Hindlimb muscle (tissue), 1 donor: ENCODE measurements around the gene BICRAL. TPM values are rescaled to one million over a fixed set of nuclear protein-coding genes. Genes with fewer than 3 reads are reported as not detected.
"Not testable (repeated sequence)": the region's sequence is repeated elsewhere in the genome, so short reads cannot be mapped to it uniquely, and the experiment has no call there.

Experiments used
- DNase-seq: peaks from one replicate; pipeline ENCODE4 v3.0.0-alpha.2; 2013
- polyA plus RNA-seq: library from polyadenylated mRNA; unstranded; fragments of 120-200 nt; gene quantifications from one replicate; pipeline ENCODE4 v1.2.1, GENCODE V29; 2013; ENCODE audit not compliant: insufficient read length

The BICRAL gene
- polyA plus RNA-seq, 1 donor = 14.5 TPM

- DNase-seq = no peak
These were observed 64.7 kb downstream of the BICRAL start for GRCh38 chr6:42846505-42846904.

- no peak for DNase-seq
These were observed 66.8 kb downstream of the BICRAL start for GRCh38 chr6:42848700-42849099.

- DNase-seq = no peak
These were observed 69.7 kb downstream of the BICRAL start for GRCh38 chr6:42851599-42851998.

- no peak for DNase-seq
These were observed 78.2 kb downstream of the BICRAL start for GRCh38 chr6:42860036-42860435.

- DNase-seq = no peak
These were observed 78.6 kb downstream of the BICRAL start for GRCh38 chr6:42860481-42860880.

- DNase-seq = no peak
These were observed 82.8 kb downstream of the BICRAL start for GRCh38 chr6:42864602-42865001.

- no peak for DNase-seq
These were observed 88.5 kb downstream of the BICRAL start for GRCh38 chr6:42870145-42870936.

GRCh38 chr6:42871711-42872110, 89.9 kb downstream of the BICRAL start:
- no peak for DNase-seq

- no peak for DNase-seq
These were observed 91.5 kb downstream of the BICRAL start for GRCh38 chr6:42873313-42873712.

- DNase-seq = no peak
These were observed 95.8 kb downstream of the BICRAL start for GRCh38 chr6:42877695-42878094.

GRCh38 chr6:42879372-42880239, 97.8 kb downstream of the BICRAL start, which contains the start of gene RPL7L1:
Gene RPL7L1, plus strand, starts transcription at chr6:42879616. Its CDS starts 295 bp downstream, at chr6:42879911.
- peak; percentile 90 for DNase-seq

- not testable (repeated sequence) for DNase-seq
These were observed 98.5 kb downstream of the BICRAL start for GRCh38 chr6:42880240-42880817.

GRCh38 chr6:42880871-42881270, 99.0 kb downstream of the BICRAL start:
- not testable (repeated sequence) for DNase-seq

- no peak for DNase-seq
These were observed 103.8 kb downstream of the BICRAL start for GRCh38 chr6:42885702-42886101.

- not testable (repeated sequence) for DNase-seq
These were observed 106.3 kb downstream of the BICRAL start for GRCh38 chr6:42888201-42888600.

- no peak for DNase-seq
These were observed 108.0 kb downstream of the BICRAL start for GRCh38 chr6:42889815-42890214.

GRCh38 chr6:42890311-42891198, 108.7 kb downstream of the BICRAL start:
- peak; percentile 93 for DNase-seq

GRCh38 chr6:42891199-42891722, 109.4 kb downstream of the BICRAL start:
- no peak for DNase-seq

GRCh38 chr6:42894041-42894828, 112.4 kb downstream of the BICRAL start:
- DNase-seq = not testable (repeated sequence)

- no peak for DNase-seq
These were observed 114.4 kb downstream of the BICRAL start for GRCh38 chr6:42896178-42896719.
